ENCODE measurements around the gene ARHGEF40.

DNA sequence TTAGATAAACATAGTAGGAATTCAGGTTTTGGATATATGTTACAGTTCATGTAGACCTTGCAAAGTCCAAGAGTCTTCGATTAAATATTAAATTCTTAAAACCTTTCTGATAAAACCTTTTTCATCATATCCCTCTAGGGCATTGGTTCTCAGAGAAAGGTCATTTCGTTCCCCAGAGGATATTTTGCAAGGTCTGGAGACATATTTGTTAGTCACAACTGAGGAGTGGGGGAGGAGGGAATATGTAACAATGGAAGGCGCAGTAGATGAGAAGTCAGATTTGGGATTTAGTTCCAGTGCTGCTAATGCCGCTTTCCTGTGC is 36.0 kb downstream of the ARHGEF40 start:
- TF ChIP-seq CTCF (IDR thresholded peaks at IDR 0.05; ENCODE audit: borderline replicate concordance, extremely low read depth, low read length, poor library complexity, severe bottlenecking) (no peak), EZH2 (IDR thresholded peaks at IDR 0.05; ENCODE audit: borderline replicate concordance, low read depth, low read length, severe bottlenecking) (no peak)
